HL-60/S4 (cell line): ENCODE measurements around the gene CKAP2L.
"Not testable (repeated sequence)": the region's sequence is repeated elsewhere in the genome, so short reads cannot be mapped to it uniquely, and the experiment has no call there.

Source experiments
- in situ Hi-C: fragments of 300-500 bp; cut with MboI; formaldehyde crosslinking; loops from 2 replicates; pipeline ENCODE4 v1.14.3; 2022; ENCODE audit warnings: low sequenced_read_pairs

The CKAP2L gene

GRCh38 chr2:112728378-112729175, 35.8 kb downstream of the CKAP2L start:
- in situ Hi-C loops = loop anchor here (25.0 kb wide), 1 partner anchor 841 kb away; the partner anchor contains the start of genes ANAPC1 and MERTK

DNA sequence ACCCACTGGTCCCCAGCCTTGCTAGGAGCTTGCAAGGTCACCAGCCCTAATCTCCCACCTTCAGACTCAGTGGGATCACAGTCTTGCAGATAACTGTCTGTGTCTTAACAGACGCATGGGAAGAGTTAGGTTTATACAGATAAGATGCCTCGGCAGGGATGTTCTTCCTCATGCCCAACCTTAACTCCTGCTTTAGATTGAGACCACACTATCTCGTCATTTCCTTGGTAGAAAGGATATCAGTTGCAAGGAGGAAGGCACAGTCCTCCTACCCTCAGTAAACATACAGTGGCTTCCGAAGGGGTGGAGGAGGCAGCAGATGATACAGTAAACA, 36.4 kb downstream of the CKAP2L start:
- in situ Hi-C loops = loop anchor here (25.0 kb wide), 1 partner anchor 841 kb away; the partner anchor contains the start of genes ANAPC1 and MERTK

- in situ Hi-C loops = loop anchor here (25.0 kb wide), 1 partner anchor 840 kb away; the partner anchor contains the start of genes ANAPC1 and MERTK
These were observed 37.0 kb downstream of the CKAP2L start for GRCh38 chr2:112727276-112728028.

GRCh38 chr2:112726487-112727190, 37.8 kb downstream of the CKAP2L start:
- in situ Hi-C loops = loop anchor here (25.0 kb wide), 1 partner anchor 839 kb away; the partner anchor contains the start of genes ANAPC1 and MERTK

- in situ Hi-C loops = loop anchor here (25.0 kb wide), 1 partner anchor 838 kb away; the partner anchor contains the start of genes ANAPC1 and MERTK
These were observed 38.6 kb downstream of the CKAP2L start for GRCh38 chr2:112725545-112726457.

- in situ Hi-C loops = loop anchor here (5.0 to 25.0 kb wide), 2 partner anchors 103 to 838 kb away; partner anchors contain the start of genes ANAPC1 and MERTK
These were observed 39.6 kb downstream of the CKAP2L start for GRCh38 chr2:112724591-112725525.

- in situ Hi-C loops = loop anchor here (5.0 kb wide), 1 partner anchor 102 kb away; no protein-coding TSS in a partner anchor
These were observed 40.4 kb downstream of the CKAP2L start for GRCh38 chr2:112723995-112724394.

DNA sequence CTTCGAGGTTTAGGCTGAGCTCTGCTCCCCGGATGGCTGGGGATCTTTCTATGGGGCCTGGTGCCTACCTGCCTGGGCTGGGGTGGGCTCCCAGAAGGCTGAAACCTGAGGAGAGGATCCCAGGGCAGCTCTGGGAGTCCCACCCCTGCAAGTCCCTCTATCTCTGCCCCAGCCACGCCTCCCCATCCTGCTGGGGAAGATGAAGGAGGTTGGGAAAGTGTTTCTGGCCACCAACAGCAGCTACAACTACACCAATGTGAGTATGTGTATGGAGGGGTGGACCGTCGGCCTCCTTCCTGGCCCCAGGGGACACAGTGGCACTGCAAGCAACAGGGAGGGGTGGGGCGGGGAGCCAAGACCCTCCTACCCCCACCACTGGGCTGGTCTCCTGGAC, 40.9 kb downstream of the CKAP2L start:
- in situ Hi-C loops = loop anchor here (5.0 kb wide), 1 partner anchor 101 kb away; no protein-coding TSS in a partner anchor

DNA sequence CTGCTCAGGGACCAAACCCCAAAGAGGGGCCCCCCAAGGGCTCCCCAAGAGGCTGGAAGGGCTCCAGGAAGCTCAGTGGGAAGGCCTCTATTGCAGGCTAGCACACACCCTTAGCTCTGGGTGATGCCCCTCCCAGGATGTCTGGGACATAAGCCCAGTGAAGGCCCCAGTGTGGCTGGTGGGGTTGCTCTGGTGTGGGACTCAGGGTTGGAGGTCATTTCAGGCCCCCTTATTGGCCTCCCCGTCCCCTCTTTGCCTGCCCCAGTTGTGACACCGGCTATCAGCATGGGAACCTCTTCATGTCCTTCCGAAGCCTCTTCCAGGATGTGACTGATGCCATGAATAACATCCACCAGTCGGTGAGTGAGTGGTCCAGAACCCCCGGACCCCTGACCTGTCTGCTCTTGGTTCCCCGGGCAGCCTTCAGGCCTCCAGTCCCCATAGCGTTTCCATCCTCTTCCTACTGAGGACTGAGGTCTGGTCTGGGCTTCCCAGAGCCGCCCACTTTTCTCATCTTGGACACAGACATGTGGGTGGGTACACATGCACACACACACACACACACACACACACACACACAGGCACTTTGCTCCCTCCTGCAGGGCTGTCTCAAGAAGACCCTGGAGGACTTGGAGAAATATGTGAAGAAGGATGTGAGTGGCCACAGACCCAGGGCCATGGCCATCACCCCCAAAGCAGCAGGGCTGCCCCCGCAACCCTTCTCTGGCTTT, 41.4 kb downstream of the CKAP2L start:
- in situ Hi-C loops = loop anchor here (5.0 kb wide), 1 partner anchor 101 kb away; no protein-coding TSS in a partner anchor

DNA sequence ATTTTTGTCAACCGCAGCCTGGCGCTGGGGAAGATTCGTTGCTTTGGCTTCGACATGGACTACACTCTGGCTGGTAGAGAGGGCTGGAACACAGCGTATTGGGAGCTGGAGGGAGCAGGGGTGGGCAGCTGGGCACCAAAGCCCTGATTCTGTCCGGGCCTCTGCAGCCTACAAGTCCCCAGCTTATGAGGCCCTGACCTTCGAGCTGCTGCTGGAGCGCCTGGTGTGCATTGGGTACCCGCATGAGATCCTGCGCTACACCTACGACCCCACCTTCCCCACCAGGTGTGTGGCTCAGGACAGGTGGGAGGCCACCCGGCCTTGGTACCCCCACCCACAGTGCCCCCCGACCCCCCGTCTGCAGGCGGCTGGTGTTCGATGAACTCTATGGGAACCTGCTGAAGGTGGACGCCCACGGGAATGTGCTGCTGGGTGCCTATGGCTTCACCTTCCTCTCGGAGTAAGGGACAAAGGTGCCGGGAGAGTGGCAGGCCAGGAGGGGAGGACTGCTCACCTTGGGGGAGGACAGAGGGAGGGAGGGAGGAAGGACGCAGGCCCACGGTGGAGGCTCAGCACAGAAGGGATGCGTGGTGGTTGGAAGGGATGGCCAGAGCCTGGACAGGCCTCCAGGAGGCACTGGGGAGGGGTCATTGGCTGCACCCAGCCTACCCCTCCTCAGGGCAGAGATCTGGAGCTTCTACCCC, 42.4 kb downstream of the CKAP2L start:
- in situ Hi-C loops = loop anchor here (5.0 kb wide), 1 partner anchor 100 kb away; no protein-coding TSS in a partner anchor

DNA sequence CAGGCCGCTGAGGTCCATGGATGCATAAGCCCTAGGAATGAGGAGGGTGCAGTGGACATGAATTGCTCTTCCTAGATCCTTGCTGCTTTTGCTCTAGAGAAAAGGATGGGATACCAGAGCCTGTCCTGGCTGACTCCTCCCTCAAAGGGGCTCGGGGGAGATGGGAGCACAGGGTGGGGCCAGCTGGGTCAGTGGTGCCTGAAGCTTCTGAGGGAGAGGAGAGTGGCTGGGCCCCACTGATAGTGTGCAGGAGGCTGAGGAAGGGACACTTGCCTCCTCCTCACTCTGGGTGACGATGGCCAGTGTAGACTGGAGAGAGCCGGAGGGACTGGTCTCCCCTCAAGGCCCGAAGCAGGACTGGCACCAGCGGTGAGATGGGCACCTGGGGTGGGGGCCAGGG, 43.6 kb downstream of the CKAP2L start, which contains the start of gene NT5DC4:
TSS of gene NT5DC4 (plus strand) at position 236 of the 400 bp plus-strand sequence. CDS start at position 296, 60 bp downstream.
- in situ Hi-C loops = loop anchor here (5.0 kb wide), 1 partner anchor 98 kb away; no protein-coding TSS in a partner anchor

DNA sequence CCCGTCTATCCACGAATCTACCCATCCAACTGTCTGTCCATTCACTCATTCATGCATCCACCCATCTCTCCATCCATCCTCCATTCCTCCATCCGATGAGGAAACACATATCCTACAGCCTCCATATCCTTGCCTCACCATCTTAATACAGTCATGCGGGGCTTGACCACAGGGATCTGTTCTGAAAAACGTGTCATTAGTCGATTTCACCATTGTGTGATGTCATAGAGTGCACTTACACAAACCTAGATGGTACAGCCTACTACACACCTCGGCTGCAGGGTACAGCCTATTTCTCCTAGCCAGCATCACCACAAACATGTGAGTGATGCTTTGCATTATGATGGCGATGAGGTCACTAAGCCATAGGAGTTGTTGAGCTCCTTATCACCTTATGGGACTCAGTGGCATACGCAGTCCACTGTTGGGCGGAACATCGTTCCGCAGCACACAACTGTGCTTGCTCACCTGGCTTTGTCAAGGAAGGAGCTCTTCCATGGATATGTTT, 45.5 kb downstream of the CKAP2L start:
- in situ Hi-C loops = no loop called here

DNA sequence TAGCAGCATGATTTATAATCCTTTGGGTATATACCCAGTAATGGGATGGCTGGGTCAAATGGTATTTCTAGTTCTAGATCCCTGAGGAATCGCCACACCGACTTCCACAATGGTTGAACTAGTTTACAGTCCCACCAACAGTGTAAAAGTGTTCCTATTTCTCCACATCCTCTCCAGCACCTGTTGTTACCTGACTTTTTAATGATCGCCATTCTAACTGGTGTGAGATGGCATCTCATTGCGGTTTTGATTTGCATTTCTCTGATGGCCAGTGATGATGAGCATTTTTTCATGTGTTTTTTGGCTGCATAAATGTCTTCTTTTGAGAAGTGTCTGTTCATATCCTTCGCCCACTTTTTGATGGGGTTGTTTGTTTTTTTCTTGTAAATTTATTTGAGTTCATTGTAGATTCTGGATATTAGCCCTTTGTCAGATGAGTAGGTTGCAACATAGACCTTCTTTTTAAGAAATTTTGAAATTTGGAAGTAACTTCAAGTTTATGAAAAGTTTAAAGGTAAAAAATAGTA, 47.5 kb downstream of the CKAP2L start:
- in situ Hi-C loops = not testable (repeated sequence)

- in situ Hi-C loops = not testable (repeated sequence)
These were observed 48.3 kb downstream of the CKAP2L start for GRCh38 chr2:112716094-112716493.

GRCh38 chr2:112714836-112715631, 49.4 kb downstream of the CKAP2L start:
- in situ Hi-C loops = no loop called here

GRCh38 chr2:112714331-112714730, 50.1 kb downstream of the CKAP2L start:
- in situ Hi-C loops = no loop called here
